Naive thymus-derived CD4-positive, alpha-beta T cell (primary cell): ENCODE data around the gene LCNL1. TPM values are rescaled to one million over a fixed set of nuclear protein-coding genes. Genes with fewer than 3 reads are reported as not detected.

Experiments used
- ATAC-seq: fragments of 150-1000 bp; cut with Tn5 transposase; 2 replicates; pipeline ENCODE4 v1.10.0; 2021; ENCODE audit warnings: mild to moderate bottlenecking, moderate library complexity
- CTCF ChIA-PET: fragments of 350-600 bp; sonication (Branson Sonifier 250); formaldehyde crosslinking; loops from one replicate; lab custom pipeline; 2021; ENCODE audit warnings: antibody characterized with exemption; lab: Charles Lee
- POLR2A ChIA-PET: fragments of 350-600 bp; sonication (Branson Sonifier 250); formaldehyde crosslinking; loops from one replicate; lab custom pipeline; 2021; ENCODE audit warnings: antibody characterized with exemption, inconsistent platforms; lab: Charles Lee
- DNase-seq, 9 donors: peaks; one replicate each; pipeline versions ENCODE4 v3.0.0 to v3.0.0-alpha.2; 2020 to 2022; ENCODE audit warnings: mixed read lengths in 1 of 9
- H3K27ac ChIP-seq: one replicate; pipeline ENCODE4 v1.7.0; 2013; ENCODE audit warnings: mild to moderate bottlenecking, low read depth, low read length, moderate library complexity
- H3K27me3 ChIP-seq, 2 donors: one replicate each; pipeline ENCODE4 v1.7.0; 2013; ENCODE audit warnings: low read length in 2 of 2, mild to moderate bottlenecking in 2 of 2, moderate library complexity in 2 of 2; ENCODE audit not compliant: control insufficient read depth in 2 of 2, insufficient read depth in 2 of 2
- H3K36me3 ChIP-seq, 3 experiments: 1 replicate in 2 of 3; 2 replicates in 1 of 3; pipeline ENCODE4 v1.7.0; 2013; ENCODE audit warnings: low read length in 3 of 3, mild to moderate bottlenecking in 3 of 3, moderate library complexity in 1 of 3; ENCODE audit not compliant: insufficient read depth in 3 of 3, control insufficient read depth in 2 of 3
- H3K4me1 ChIP-seq, 2 donors: one replicate each; pipeline ENCODE4 v1.7.0; 2013; ENCODE audit warnings: low read length in 2 of 2, mild to moderate bottlenecking in 2 of 2, moderate library complexity in 1 of 2; ENCODE audit not compliant: control insufficient read depth in 2 of 2, insufficient read depth in 2 of 2
- H3K4me3 ChIP-seq: 2 replicates; pipeline ENCODE4 v1.7.0; 2013; ENCODE audit warnings: mild to moderate bottlenecking, low read length
- H3K9me3 ChIP-seq, 3 experiments: 1 replicate in 2 of 3; 2 replicates in 1 of 3; pipeline ENCODE4 v1.7.0; 2013; ENCODE audit warnings: low read length in 3 of 3; ENCODE audit not compliant: control insufficient read depth in 2 of 3
- H3K27ac Mint-ChIP-seq, 9 donors: one replicate each; pipeline ENCODE4 v1.8.0; 2020 to 2022; ENCODE audit warnings: mixed read lengths in 9 of 9, mild to moderate bottlenecking in 8 of 9, moderate library complexity in 5 of 9, inconsistent platforms in 2 of 9
- H3K27me3 Mint-ChIP-seq, 5 donors: one replicate each; pipeline ENCODE4 v1.8.0; 2021 to 2022; ENCODE audit warnings: mixed read lengths in 5 of 5, mild to moderate bottlenecking in 1 of 5
- H3K36me3 Mint-ChIP-seq, 5 donors: one replicate each; pipeline ENCODE4 v1.8.0; 2020 to 2022; ENCODE audit warnings: mixed read lengths in 5 of 5, mild to moderate bottlenecking in 3 of 5, inconsistent platforms in 1 of 5
- H3K4me1 Mint-ChIP-seq, 7 donors: one replicate each; pipeline ENCODE4 v1.8.0; 2020 to 2022; ENCODE audit warnings: mixed read lengths in 7 of 7, mild to moderate bottlenecking in 3 of 7, inconsistent platforms in 1 of 7
- H3K4me3 Mint-ChIP-seq, 10 donors: one replicate each; pipeline ENCODE4 v1.8.0; 2020 to 2022; ENCODE audit warnings: mild to moderate bottlenecking in 10 of 10, mixed read lengths in 10 of 10, moderate library complexity in 6 of 10, inconsistent platforms in 2 of 10
- H3K9me3 Mint-ChIP-seq, 11 donors: one replicate each; pipeline ENCODE4 v1.8.0; 2020 to 2022; ENCODE audit warnings: mixed read lengths in 11 of 11, mild to moderate bottlenecking in 4 of 11, inconsistent platforms in 1 of 11, moderate library complexity in 1 of 11
- intact Hi-C, 2 donors: fragments of 100-400 bp; cut with micrococcal nuclease; formaldehyde crosslinking; loops; one replicate each; pipeline ENCODE4 v1.15.1; 2023
- polyA plus RNA-seq, 2 donors: library from polyadenylated mRNA; unstranded; fragments of 300-500 nt; fragmentation: Illumina TruSeq; gene quantifications; one replicate each; pipeline ENCODE4 v1.2.3, GENCODE V29; 2021
- total RNA-seq, 6 experiments: library from RNA in 5 of 6; stranded (reverse) in 5 of 6; gene quantifications; 1 replicate in 5 of 6; 2 replicates in 1 of 6; pipeline ENCODE4 v1.2.3 and lab custom pipeline; 2021 to 2026

The LCNL1 gene
- total and polyA plus RNA-seq, 7 experiments from 2014 or later, result 0.12 to 1.9 (median 0.13) TPM; not detected in 4

DNA sequence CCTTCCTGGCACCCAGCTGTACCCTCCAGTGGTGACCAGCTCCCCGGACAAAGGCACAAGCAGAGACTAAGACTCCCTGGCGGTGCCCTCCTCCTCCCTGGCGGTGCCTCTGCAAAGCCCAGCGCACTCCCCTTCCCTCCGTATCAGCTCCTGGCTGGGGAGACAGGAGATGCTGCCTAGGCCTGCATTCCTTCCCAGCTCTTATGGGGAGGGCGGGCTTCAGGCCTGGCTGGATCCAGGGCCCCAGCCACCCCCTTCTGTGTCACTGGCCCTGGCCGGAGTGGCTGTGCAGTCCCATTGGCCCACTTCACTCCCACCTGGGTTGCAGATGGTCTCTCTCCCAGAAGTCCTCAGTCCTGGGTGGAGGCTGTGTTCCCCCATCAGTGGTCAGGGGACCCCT, 24.3 kb upstream of the LCNL1 start:
- Histone ChIP-seq H3K27me3 (no peaks in the 10 kb centered on the region), H3K9me3 (no peaks in the 10 kb centered on the region), H3K4me1 (peaks cover 0 to 48% of the 10 kb centered on the region in 2 donors), H3K36me3 (no peaks in the 10 kb centered on the region), H3K4me3 (no peak overlapping the region), H3K27ac (no peak overlapping the region)
- ATAC-seq (no peak), DNase-seq (no peak)
- Mint-ChIP-seq H3K36me3 (no peaks in the 10 kb centered on the region), H3K27ac (no peak overlapping the region), H3K9me3 (peaks cover 0 to 7% (median 0%) of the 10 kb centered on the region in 11 donors), H3K27me3 (no peaks in the 10 kb centered on the region), H3K4me1 (peaks cover 0 to 16% (median 11%) of the 10 kb centered on the region in 7 donors), H3K4me3 (no peak overlapping the region)
- intact Hi-C loops, result no loop called here
- ChIA-PET CTCF (no interaction called here), POLR2A (interaction anchor here (0.9 to 1.1 kb wide), 2 partner anchors 10 to 151 kb away, joined by 3 to 4 read pairs; no protein-coding TSS in a partner anchor)

DNA sequence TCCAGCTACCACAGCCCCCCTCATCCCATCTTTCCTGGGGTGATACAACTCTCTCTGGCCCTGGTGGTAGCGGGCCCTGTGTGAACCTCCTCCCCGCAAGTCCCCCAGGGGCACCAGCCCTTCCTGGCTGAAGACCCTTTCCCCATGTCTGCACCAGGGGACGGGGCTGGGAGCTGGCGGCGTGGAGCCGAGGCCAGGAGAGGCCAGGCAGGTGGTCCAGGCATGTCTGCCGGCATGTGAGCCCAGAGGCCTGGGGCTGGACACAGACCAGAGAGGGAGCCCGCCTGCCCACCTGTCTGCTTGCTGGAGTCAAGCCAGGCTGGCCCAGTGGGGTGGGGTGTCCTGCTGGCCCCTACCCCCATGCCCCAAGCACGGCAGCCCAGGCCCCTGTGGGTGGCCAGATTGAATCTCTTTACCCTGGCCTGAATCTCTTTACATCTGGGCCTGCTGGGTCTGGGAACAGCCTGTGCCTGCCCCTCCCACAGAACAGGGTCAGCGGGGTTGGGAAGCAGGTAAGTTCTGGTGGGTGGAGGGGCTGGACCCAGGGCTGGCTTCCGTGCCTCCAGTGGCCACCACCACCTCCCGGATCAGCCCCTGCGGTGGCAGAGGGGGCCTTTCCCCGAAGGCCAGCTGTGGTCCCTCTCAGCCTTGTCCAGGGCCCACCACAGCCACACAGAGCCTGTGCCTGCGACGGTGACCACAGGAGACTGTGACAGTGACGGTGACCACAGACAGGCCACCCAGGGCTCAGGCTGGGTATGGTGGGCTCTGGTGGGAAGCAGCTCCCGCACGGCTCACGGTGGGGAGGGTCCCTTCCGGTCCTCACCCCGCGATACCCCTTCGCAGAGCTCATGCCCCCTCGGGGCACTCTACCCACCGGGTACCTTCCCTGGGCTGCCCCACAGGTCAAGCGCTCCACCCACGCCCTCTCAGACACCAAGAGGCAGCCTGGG, 23.6 kb upstream of the LCNL1 start:
- Mint-ChIP-seq H3K27ac (no peak overlapping the region), H3K27me3 (no peaks in the 10 kb centered on the region), H3K9me3 (peaks cover 0 to 7% (median 0%) of the 10 kb centered on the region in 11 donors), H3K36me3 (no peaks in the 10 kb centered on the region), H3K4me3 (no peak overlapping the region), H3K4me1 (peaks cover 0 to 16% (median 11%) of the 10 kb centered on the region in 7 donors)
- no peaks in the 10 kb centered on the region for H3K9me3 ChIP-seq
- ChIA-PET CTCF (no interaction called here), POLR2A (interaction anchor here (0.9 to 1.1 kb wide), 3 partner anchors 8 to 152 kb away, joined by 3 to 4 read pairs (median 4); no protein-coding TSS in a partner anchor)
- H3K36me3 ChIP-seq, result no peaks in the 10 kb centered on the region
- H3K27ac ChIP-seq, result no peak overlapping the region
- no peak overlapping the region for H3K4me3 ChIP-seq
- ATAC-seq (no peak), DNase-seq (no peak)
- peaks cover 0 to 51% of the 10 kb centered on the region in 2 donors for H3K4me1 ChIP-seq
- intact Hi-C loops, result no loop called here
- H3K27me3 ChIP-seq, result no peaks in the 10 kb centered on the region

DNA sequence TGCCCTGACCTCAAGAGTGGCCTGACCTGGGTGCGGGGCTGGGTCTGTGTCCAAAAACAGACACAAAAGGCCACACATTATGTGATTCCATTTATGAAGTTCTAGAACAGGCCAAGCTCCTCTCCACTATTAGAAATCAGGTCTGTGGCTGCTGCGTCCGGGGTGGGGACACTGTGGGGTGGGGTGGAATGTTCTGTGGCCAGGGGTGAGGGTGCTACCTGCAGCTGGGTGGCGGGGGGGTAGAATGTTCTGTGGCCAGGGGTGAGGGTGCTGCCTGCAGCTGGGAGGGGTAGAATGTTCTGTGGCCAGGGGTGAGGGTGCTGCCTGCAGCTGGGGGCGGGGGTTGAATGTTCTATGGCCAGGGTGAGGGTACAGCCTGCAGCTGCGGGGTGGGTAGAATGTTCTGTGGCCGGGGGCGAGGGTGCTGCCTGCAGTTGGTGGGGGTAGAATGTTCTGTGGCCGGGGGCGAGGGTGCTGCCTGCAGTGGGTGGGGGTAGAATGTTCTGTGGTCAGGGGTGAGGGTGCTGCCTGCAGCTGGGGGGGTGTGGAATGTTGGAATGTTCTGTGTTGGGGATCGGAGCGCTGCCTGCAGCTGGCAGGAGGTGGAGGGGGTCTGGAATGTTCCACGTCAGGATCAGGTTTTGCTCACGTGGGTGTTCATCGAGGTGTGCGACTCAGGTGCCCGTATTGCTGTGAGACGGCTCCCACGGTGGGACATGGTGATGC, 22.4 kb upstream of the LCNL1 start:
- POLR2A ChIA-PET, result interaction anchor here (0.9 kb wide), 2 partner anchors 9 to 151 kb away, joined by 3 to 4 read pairs; no protein-coding TSS in a partner anchor
- Histone ChIP-seq H3K27me3 (no peaks in the 10 kb centered on the region), H3K9me3 (no peaks in the 10 kb centered on the region), H3K4me1 (peaks cover 1 to 62% of the 10 kb centered on the region in 2 donors), H3K4me3 (no peak overlapping the region), H3K27ac (no peak overlapping the region), H3K36me3 (no peaks in the 10 kb centered on the region)
- H3K4me1 Mint-ChIP-seq, result peaks cover 0 to 22% (median 15%) of the 10 kb centered on the region in 7 donors
- no peaks in the 10 kb centered on the region for H3K36me3 Mint-ChIP-seq
- CTCF ChIA-PET, result no interaction called here
- H3K27me3 Mint-ChIP-seq, result peaks cover 0 to 3% (median 0%) of the 10 kb centered on the region in 5 donors
- intact Hi-C loops, result no loop called here
- peak overlapping the region in 4 of 9 donors; percentile 67 to 78 (median 70) for H3K27ac Mint-ChIP-seq
- H3K4me3 Mint-ChIP-seq, result peak overlapping the region in 5 of 10 donors; percentile 13 to 66 (median 32)
- no peak for DNase-seq
- ATAC-seq, result peak; percentile 75
- peaks cover 0 to 7% (median 0%) of the 10 kb centered on the region in 11 donors for H3K9me3 Mint-ChIP-seq

GRCh38 chr9:136960938-136961275, 21.9 kb upstream of the LCNL1 start:
- no peak overlapping the region for H3K27ac ChIP-seq
- DNase-seq, result no peak
- peaks cover 7 to 66% of the 10 kb centered on the region in 2 donors for H3K4me1 ChIP-seq
- intact Hi-C loops, result no loop called here
- ChIA-PET POLR2A (no interaction called here), CTCF (no interaction called here)
- H3K4me3 ChIP-seq, result no peak overlapping the region
- H3K9me3 ChIP-seq, result no peaks in the 10 kb centered on the region
- Mint-ChIP-seq H3K4me1 (peaks cover 0 to 26% (median 20%) of the 10 kb centered on the region in 7 donors), H3K36me3 (no peaks in the 10 kb centered on the region), H3K27ac (no peak overlapping the region), H3K27me3 (peaks cover 0 to 6% (median 0%) of the 10 kb centered on the region in 5 donors), H3K4me3 (no peak overlapping the region), H3K9me3 (peaks cover 0 to 7% (median 0%) of the 10 kb centered on the region in 11 donors)
- ATAC-seq, result no peak
- no peaks in the 10 kb centered on the region for H3K27me3 ChIP-seq
- H3K36me3 ChIP-seq, result no peaks in the 10 kb centered on the region

GRCh38 chr9:136961279-136962065, 21.3 kb upstream of the LCNL1 start:
- Mint-ChIP-seq H3K9me3 (peaks cover 0 to 4% (median 0%) of the 10 kb centered on the region in 11 donors), H3K27ac (no peak overlapping the region), H3K36me3 (no peaks in the 10 kb centered on the region), H3K4me1 (peaks cover 0 to 32% (median 25%) of the 10 kb centered on the region in 7 donors), H3K4me3 (no peak overlapping the region), H3K27me3 (peaks cover 0 to 6% (median 0%) of the 10 kb centered on the region in 5 donors)
- no peak for DNase-seq
- intact Hi-C loops, result no loop called here
- Histone ChIP-seq H3K4me1 (peaks cover 12 to 72% of the 10 kb centered on the region in 2 donors), H3K4me3 (no peak overlapping the region), H3K27me3 (no peaks in the 10 kb centered on the region), H3K36me3 (no peaks in the 10 kb centered on the region), H3K27ac (no peak overlapping the region), H3K9me3 (no peaks in the 10 kb centered on the region)
- ChIA-PET POLR2A (interaction anchor here (0.9 kb wide), 1 partner anchor 12 kb away, joined by 3 read pairs; no protein-coding TSS in a partner anchor), CTCF (no interaction called here)
- ATAC-seq, result no peak

GRCh38 chr9:136962163-136962562, 20.6 kb upstream of the LCNL1 start:
- DNase-seq (no peak), ATAC-seq (no peak)
- Histone ChIP-seq H3K4me3 (no peak overlapping the region), H3K27me3 (no peaks in the 10 kb centered on the region), H3K4me1 (peaks cover 12 to 72% of the 10 kb centered on the region in 2 donors), H3K27ac (no peak overlapping the region), H3K9me3 (no peaks in the 10 kb centered on the region), H3K36me3 (no peaks in the 10 kb centered on the region)
- Mint-ChIP-seq H3K4me1 (peaks cover 0 to 35% (median 26%) of the 10 kb centered on the region in 7 donors), H3K27me3 (peaks cover 0 to 6% (median 0%) of the 10 kb centered on the region in 5 donors), H3K36me3 (no peaks in the 10 kb centered on the region), H3K4me3 (no peak overlapping the region), H3K9me3 (no peaks in the 10 kb centered on the region), H3K27ac (no peak overlapping the region)
- ChIA-PET POLR2A (interaction anchor here (0.9 kb wide), 1 partner anchor 11 kb away, joined by 3 read pairs; no protein-coding TSS in a partner anchor), CTCF (interaction anchor here (0.6 kb wide), 1 partner anchor 59 kb away, joined by 3 read pairs; no protein-coding TSS in a partner anchor)
- intact Hi-C loops, result no loop called here
